Measurements from ENCODE around the gene JAM2.

- TF ChIP-seq CTCF (conservative IDR thresholded peaks at IDR 0.05; ENCODE audit: low read depth, low read length), result no peak
- TF ChIP-seq ELK1 (IDR thresholded peaks at IDR 0.05; ENCODE audit: borderline replicate concordance, low read depth, low read length), result no peak
- no peak for TF ChIP-seq CEBPB (IDR thresholded peaks at IDR 0.05; ENCODE audit: low read depth, low read length)
- TF ChIP-seq POLR2A (IDR thresholded peaks at IDR 0.05; ENCODE audit: low read depth, low read length), result no peak
- no peak for TF ChIP-seq NFE2L2 (IDR thresholded peaks at IDR 0.05; ENCODE audit: low read depth, low read length)
- no peak for TF ChIP-seq SMC3 (IDR thresholded peaks at IDR 0.05; ENCODE audit: low read depth, low read length)
- TF ChIP-seq RAD21 (IDR thresholded peaks at IDR 0.05; ENCODE audit: low read length), result no peak
- TF ChIP-seq BHLHE40 (IDR thresholded peaks at IDR 0.05; ENCODE audit: low read depth, low read length), result no peak
- no peak for TF ChIP-seq RCOR1 (IDR thresholded peaks at IDR 0.05; ENCODE audit: insufficient replicate concordance, low read length)
- no peak for TF ChIP-seq RFX5 (IDR thresholded peaks at IDR 0.05; ENCODE audit: low read depth, low read length)
These were observed 14.0 kb upstream of the JAM2 start for GRCh38 chr21:25625036-25625435.
